Kidney tubule cell (primary cell): ENCODE measurements around the gene CCND3.

ENCODE experiments used
- DNase-seq: peaks from one replicate; pipeline ENCODE4 v3.0.0-alpha.2; 2018; ENCODE audit warnings: low spot score

CCND3 gene

GRCh38 chr6:41941280-41942066, at the start of gene CCND3:
CCND3 (minus strand) TSS chr6:41941808; CDS start chr6:41941649, 159 bp downstream.
- DNase-seq: no peak

GRCh38 chr6:41986339-41986738, 44.7 kb upstream of the CCND3 start:
- DNase-seq: no peak

GRCh38 chr6:41984623-41985022, 43.0 kb upstream of the CCND3 start:
- DNase-seq: no peak

GRCh38 chr6:41976794-41977484, 35.3 kb upstream of the CCND3 start:
- peak; percentile 22 for DNase-seq

GRCh38 chr6:41975276-41975675, 33.7 kb upstream of the CCND3 start:
- no peak for DNase-seq

- no peak for DNase-seq
These were observed 32.7 kb upstream of the CCND3 start for GRCh38 chr6:41974281-41974825.

- DNase-seq: no peak
These were observed 31.2 kb upstream of the CCND3 start for GRCh38 chr6:41972826-41973225.

GRCh38 chr6:41970436-41970846, 28.8 kb upstream of the CCND3 start:
- DNase-seq: peak; percentile 16

GRCh38 chr6:41967312-41968287, 26.0 kb upstream of the CCND3 start:
- peak; percentile 65 for DNase-seq

- peak; percentile 95 for DNase-seq
These were observed 25.3 kb upstream of the CCND3 start for GRCh38 chr6:41966961-41967311.

- DNase-seq: peak; percentile 53
These were observed 24.8 kb upstream of the CCND3 start for GRCh38 chr6:41966214-41966920.

GRCh38 chr6:41965429-41966213, 24.0 kb upstream of the CCND3 start:
- DNase-seq: no peak

- DNase-seq: no peak
These were observed 22.7 kb upstream of the CCND3 start for GRCh38 chr6:41964201-41964887.

- no peak for DNase-seq
These were observed 21.8 kb upstream of the CCND3 start for GRCh38 chr6:41963371-41963770.

- DNase-seq: no peak
These were observed 18.4 kb upstream of the CCND3 start for GRCh38 chr6:41960028-41960427.

- no peak for DNase-seq
These were observed 16.6 kb upstream of the CCND3 start for GRCh38 chr6:41958022-41958856.

GRCh38 chr6:41957117-41957516, 15.5 kb upstream of the CCND3 start:
- DNase-seq: no peak

- no peak for DNase-seq
These were observed 13.8 kb upstream of the CCND3 start for GRCh38 chr6:41955412-41955811.

GRCh38 chr6:41954668-41955067, 13.1 kb upstream of the CCND3 start:
- no peak for DNase-seq
